HepG2 (cell line): Measurements from ENCODE around the gene PSMB3. TPM values are rescaled to one million over a fixed set of nuclear protein-coding genes. Genes with fewer than 3 reads are reported as not detected.
A peak's percentile ranks its signal among the peaks of the same experiment; 100 is the strongest.

ENCODE experiments used
- IRF2 ChIP-seq: IDR thresholded peaks from 2 replicates; pipeline ENCODE4 v1.6.1; 2018; ENCODE audit warnings: missing genetic modification reagents, missing compliant biosample characterization
- NBN ChIP-seq: fragments of 450-650 bp; conservative IDR thresholded peaks from 2 replicates; pipeline ENCODE4 v1.6.1; 2017
- NCOA5 ChIP-seq: sonication (generic); formaldehyde crosslinking; IDR thresholded peaks from 2 replicates; pipeline ENCODE4 v1.4.0; 2020; ENCODE audit warnings: missing genetic modification reagents
- PITX1 ChIP-seq: sonication (generic); formaldehyde crosslinking; IDR thresholded peaks from 2 replicates; pipeline ENCODE4 v1.5.1; 2020; ENCODE audit warnings: mild to moderate bottlenecking, missing genetic modification reagents
- RFXAP ChIP-seq: sonication (generic); formaldehyde crosslinking; IDR thresholded peaks from 2 replicates; pipeline ENCODE4 v1.4.0; 2020; ENCODE audit warnings: missing genetic modification reagents, borderline replicate concordance
- TCF7 ChIP-seq: sonication (generic); IDR thresholded peaks from 2 replicates; pipeline ENCODE4 v1.6.1; 2016; ENCODE audit warnings: antibody characterized with exemption, low read depth
- ZNF10 ChIP-seq: sonication (generic); formaldehyde crosslinking; IDR thresholded peaks from 2 replicates; pipeline ENCODE4 v1.4.0; 2020; ENCODE audit warnings: mild to moderate bottlenecking, low read depth, missing genetic modification reagents, borderline replicate concordance
- ZNF407 ChIP-seq: sonication (generic); formaldehyde crosslinking; IDR thresholded peaks from one replicate; pipeline ENCODE4 v1.5.1; 2020; ENCODE audit warnings: mild to moderate bottlenecking, missing genetic modification reagents; ENCODE audit errors: not compliant biosample characterization
- ZNF597 ChIP-seq: sonication (generic); formaldehyde crosslinking; IDR thresholded peaks from 2 replicates; pipeline ENCODE4 v1.5.0; 2020; ENCODE audit warnings: missing genetic modification reagents
- ZNF646 ChIP-seq: sonication (generic); formaldehyde crosslinking; IDR thresholded peaks from 2 replicates; pipeline ENCODE4 v1.9.0; 2021; ENCODE audit warnings: mild to moderate bottlenecking, missing genetic modification reagents
- polyA plus RNA-seq, 8 experiments: library from polyadenylated mRNA; depleted of rRNA in 3 of 8; stranded (reverse) in 7 of 8; unstranded in 1 of 8; fragments of >200 nt; fragmentation: Illumina TruSeq in 4 of 8; extraction: Trizol in 4 of 8; gene quantifications; 2 replicates each; pipeline versions ENCODE4 v1.2.1 to v1.2.3, GENCODE V29; 2011 to 2016; ENCODE audit warnings: low read depth in 4 of 8, missing spikeins in 1 of 8, mixed read lengths in 1 of 8; ENCODE audit not compliant: insufficient read depth in 1 of 8
- total RNA-seq, 5 experiments: library from RNA; depleted of rRNA; stranded (reverse); fragments of >200 nt; fragmentation: Illumina TruSeq; extraction: Trizol; gene quantifications; 2 replicates each; pipeline ENCODE4 v1.2.3, GENCODE V29; 2016; ENCODE audit warnings: low read depth in 1 of 5
- TF ChIP-seq, protein P1 (sequence below): sonication (generic); formaldehyde crosslinking; IDR thresholded peaks from 2 replicates; pipeline ENCODE4 v1.8.0; 2022; ENCODE audit warnings: missing genetic modification reagents, mild to moderate bottlenecking, borderline replicate concordance

The PSMB3 gene
- total and polyA plus RNA-seq, 2 of the 13 experiments (the other 11 are each of a cell fraction or from before 2014, with no cell fraction given), result 366 to 517 TPM

- TF ChIP-seq ZNF597 (CRISPR knock-in tag) (no peak), IRF2 (CRISPR knock-in tag) (no peak; the same call in 1 of the 2 replicates), ZNF10 (CRISPR knock-in tag) (no peak), NBN (no peak), NCOA5 (CRISPR knock-in tag) (no peak), RFXAP (CRISPR knock-in tag) (peak; percentile 58; the same call in 1 of the 2 replicates), PITX1 (peak; percentile 74), ZNF407 (CRISPR knock-in tag) (peak; percentile 73), ZNF646 (CRISPR knock-in tag) (no peak), TCF7 (no peak; the same call in 1 of the 2 replicates)
- TF ChIP-seq, protein P1, sequence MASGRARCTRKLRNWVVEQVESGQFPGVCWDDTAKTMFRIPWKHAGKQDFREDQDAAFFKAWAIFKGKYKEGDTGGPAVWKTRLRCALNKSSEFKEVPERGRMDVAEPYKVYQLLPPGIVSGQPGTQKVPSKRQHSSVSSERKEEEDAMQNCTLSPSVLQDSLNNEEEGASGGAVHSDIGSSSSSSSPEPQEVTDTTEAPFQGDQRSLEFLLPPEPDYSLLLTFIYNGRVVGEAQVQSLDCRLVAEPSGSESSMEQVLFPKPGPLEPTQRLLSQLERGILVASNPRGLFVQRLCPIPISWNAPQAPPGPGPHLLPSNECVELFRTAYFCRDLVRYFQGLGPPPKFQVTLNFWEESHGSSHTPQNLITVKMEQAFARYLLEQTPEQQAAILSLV (CRISPR knock-in tag), result 0 out of 2 replicates have a peak, but pooled peaks have one; percentile 1
Observed at GRCh38 chr17:38749223-38750043, 3.1 kb upstream of the PSMB3 start (continued).
